Tibial nerve (tissue), 4 donors: ENCODE data around the gene ATXN7L1.

ENCODE experiments used
- EP300 ChIP-seq, 2 donors: sonication (generic); formaldehyde crosslinking; IDR thresholded peaks; one replicate each; pipeline ENCODE4 v1.6.1; 2017; ENCODE audit warnings: antibody characterized with exemption in 2 of 2, mild to moderate bottlenecking in 1 of 2
- TF ChIP-seq, protein P1 (sequence below), 5 experiments: fragments of 200-600 bp in 3 of 5; fragments of 450-650 bp in 2 of 5; sonication (generic) in 3 of 5; IDR thresholded peaks; one replicate each; pipeline ENCODE4 v1.5.1; 2016 to 2019; ENCODE audit warnings: antibody characterized with exemption in 5 of 5, mild to moderate bottlenecking in 3 of 5, moderate library complexity in 2 of 5

GRCh38 chr7:105662998-105663397 lies 213.4 kb downstream of the ATXN7L1 start:
- TF ChIP-seq, protein P1, sequence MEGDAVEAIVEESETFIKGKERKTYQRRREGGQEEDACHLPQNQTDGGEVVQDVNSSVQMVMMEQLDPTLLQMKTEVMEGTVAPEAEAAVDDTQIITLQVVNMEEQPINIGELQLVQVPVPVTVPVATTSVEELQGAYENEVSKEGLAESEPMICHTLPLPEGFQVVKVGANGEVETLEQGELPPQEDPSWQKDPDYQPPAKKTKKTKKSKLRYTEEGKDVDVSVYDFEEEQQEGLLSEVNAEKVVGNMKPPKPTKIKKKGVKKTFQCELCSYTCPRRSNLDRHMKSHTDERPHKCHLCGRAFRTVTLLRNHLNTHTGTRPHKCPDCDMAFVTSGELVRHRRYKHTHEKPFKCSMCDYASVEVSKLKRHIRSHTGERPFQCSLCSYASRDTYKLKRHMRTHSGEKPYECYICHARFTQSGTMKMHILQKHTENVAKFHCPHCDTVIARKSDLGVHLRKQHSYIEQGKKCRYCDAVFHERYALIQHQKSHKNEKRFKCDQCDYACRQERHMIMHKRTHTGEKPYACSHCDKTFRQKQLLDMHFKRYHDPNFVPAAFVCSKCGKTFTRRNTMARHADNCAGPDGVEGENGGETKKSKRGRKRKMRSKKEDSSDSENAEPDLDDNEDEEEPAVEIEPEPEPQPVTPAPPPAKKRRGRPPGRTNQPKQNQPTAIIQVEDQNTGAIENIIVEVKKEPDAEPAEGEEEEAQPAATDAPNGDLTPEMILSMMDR (IDR thresholded peaks at IDR 0.05), result no peak
- TF ChIP-seq EP300 (IDR thresholded peaks at IDR 0.05), result no peak
